ENCODE data around the gene TRAP1.

Gene TRAP1

DNA sequence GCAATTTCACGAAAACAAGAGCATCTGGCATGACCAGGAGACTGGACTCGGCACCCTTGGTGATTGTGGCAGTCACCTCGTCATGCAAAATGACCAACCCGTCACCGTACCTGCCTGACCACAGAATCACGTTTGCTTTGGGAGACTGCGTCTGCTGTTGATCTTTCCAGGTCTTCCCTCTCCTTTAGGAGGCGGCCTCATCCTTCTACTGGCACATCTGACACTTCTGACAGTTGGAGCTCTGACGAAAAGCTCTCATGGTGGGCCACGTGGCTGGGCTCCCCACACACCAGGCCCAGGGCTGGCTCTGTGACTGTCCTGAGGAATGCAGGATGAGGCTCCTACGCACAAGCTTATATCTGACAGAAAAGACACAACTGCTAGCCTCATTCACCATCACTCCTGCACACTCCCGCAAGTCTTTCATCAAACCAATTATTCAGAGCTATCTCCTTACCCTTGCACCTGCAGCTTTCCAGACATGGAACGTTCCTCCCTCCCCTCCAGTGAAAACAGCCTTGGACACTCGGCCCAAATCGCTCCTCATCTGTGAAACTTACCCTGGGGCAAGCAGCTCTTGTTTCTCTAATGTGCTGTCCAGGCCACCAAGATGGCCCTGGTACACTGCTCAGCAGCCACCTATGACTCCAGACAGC, 3.6 kb downstream of the TRAP1 start:
- H3K4me1 Mint-ChIP-seq (ENCODE audit: low read depth), result peaks cover 25% of the 10 kb centered on the region
- no peaks in the 10 kb centered on the region for H3K27me3 Mint-ChIP-seq (ENCODE audit: low read depth)
- H3K27ac Mint-ChIP-seq, result peak overlapping the region; percentile 34
- peaks cover 11% of the 10 kb centered on the region for H3K36me3 Mint-ChIP-seq (ENCODE audit: low read depth)
- H3K4me3 Mint-ChIP-seq, result no peak overlapping the region
- H3K9me3 Mint-ChIP-seq, result no peaks in the 10 kb centered on the region

DNA sequence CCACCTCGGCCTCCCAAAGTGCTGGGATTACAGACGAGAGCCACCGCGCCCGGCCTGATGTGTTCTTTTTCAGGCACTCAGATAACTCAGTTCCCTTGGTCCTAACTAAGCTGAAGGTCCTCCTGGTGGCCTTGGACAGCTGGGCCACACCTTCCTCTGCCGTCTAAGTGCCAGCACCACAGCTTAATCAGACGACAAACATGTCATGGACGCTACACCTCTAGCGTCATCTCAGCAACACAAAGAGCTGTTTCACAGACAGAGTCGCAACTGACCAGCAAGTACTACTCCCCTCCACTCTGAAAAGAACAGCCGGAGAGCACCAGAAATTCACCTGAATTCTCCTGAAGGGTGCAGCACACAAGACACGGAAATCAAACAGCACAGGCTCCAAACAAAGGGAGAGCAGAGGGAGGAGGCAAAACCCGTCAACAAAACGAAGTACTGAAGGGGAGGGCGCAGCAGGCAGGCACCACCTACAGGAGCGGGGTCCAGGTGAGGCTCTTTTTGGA, 4.4 kb downstream of the TRAP1 start:
- no peak overlapping the region for H3K27ac Mint-ChIP-seq
- no peak overlapping the region for H3K4me3 Mint-ChIP-seq
- no peaks in the 10 kb centered on the region for H3K27me3 Mint-ChIP-seq (ENCODE audit: low read depth)
- H3K4me1 Mint-ChIP-seq (ENCODE audit: low read depth), result peaks cover 21% of the 10 kb centered on the region
- no peaks in the 10 kb centered on the region for H3K9me3 Mint-ChIP-seq
- H3K36me3 Mint-ChIP-seq (ENCODE audit: low read depth), result peaks cover 11% of the 10 kb centered on the region

DNA sequence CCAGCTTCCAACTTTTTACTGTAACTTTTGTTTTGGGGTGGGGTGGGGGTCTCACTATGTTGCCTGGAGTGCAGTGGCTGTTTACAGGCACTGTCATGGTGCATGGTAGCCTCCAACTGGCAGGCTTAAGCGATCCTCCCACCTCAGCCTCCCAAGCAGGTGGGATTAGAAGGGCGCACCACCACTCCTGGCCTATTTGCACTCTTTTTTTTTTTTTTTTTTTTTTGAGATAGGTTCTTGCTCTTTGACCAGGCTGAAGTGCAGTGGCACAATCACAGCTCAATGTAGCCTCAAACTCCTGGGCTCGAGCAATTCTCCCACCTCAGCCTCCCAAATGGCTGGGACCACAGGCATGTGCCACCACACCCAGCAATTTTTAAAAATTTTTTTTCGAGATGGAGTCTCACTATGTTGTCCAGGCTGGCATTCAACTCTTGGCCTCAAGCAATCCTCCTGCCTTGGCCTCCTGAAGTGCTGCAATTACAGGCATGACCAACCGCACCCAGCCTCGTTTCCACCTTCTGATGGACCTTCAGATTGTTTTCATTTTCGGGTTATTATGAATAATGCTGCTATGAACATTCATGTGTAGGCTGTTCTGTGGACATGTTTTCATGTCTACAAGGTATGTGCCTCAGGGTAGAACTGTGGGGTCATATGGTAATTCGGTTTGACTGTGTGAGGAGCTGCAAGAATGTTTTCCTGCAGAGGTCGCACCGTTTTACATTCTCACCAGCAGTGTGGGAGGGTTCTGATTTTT, 10.9 kb downstream of the TRAP1 start:
- H3K9me3 Mint-ChIP-seq, result no peaks in the 10 kb centered on the region
- no peak overlapping the region for H3K4me3 Mint-ChIP-seq
- peaks cover 2% of the 10 kb centered on the region for H3K36me3 Mint-ChIP-seq (ENCODE audit: low read depth)
- H3K27me3 Mint-ChIP-seq (ENCODE audit: low read depth), result no peaks in the 10 kb centered on the region
- H3K4me1 Mint-ChIP-seq (ENCODE audit: low read depth), result peaks cover 7% of the 10 kb centered on the region
- no peak overlapping the region for H3K27ac Mint-ChIP-seq

DNA sequence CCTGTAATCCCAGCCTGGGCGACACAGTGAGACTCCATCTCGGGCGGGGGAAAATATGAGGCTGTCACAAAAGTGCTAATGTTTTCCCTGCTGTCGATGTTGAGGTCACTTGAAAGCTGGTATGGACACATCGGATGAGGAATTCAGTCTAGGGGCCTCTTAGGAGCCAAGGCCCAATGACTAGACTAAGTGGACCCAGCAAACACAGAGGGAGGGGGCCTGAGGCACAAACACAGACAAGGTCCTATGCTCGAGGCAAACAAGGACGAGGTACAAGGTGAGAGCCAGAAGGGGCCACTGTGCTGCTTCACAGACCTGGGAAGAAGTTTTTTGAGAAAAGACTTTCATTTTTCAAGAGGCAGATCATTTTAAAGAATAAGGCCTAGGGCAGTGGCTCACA, 15.2 kb downstream of the TRAP1 start:
- Mint-ChIP-seq H3K4me3 (no peak overlapping the region), H3K36me3 (ENCODE audit: low read depth) (peaks cover 2% of the 10 kb centered on the region), H3K4me1 (ENCODE audit: low read depth) (peaks cover 8% of the 10 kb centered on the region), H3K27me3 (ENCODE audit: low read depth) (no peaks in the 10 kb centered on the region), H3K9me3 (no peaks in the 10 kb centered on the region), H3K27ac (no peak overlapping the region)

DNA sequence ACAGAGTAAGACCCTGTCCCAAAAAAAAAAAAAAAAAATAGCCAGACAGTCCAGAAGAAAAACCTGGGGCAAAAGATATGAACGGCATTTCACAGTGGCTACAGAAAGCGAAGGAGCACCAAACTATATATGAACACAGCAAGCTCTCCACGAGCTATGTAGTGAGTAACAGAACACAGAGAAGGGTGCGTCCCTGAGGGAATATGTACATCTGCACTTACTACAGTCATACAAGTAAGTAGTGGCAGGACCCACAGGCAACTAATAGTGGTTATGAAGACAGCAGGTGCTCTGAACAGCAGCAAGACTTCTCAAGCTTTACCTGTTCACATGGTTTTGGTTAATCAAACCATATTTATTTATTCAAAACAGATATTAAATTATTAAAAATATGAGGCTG, 15.8 kb downstream of the TRAP1 start:
- H3K36me3 Mint-ChIP-seq (ENCODE audit: low read depth), result peaks cover 2% of the 10 kb centered on the region
- H3K4me3 Mint-ChIP-seq, result no peak overlapping the region
- H3K27me3 Mint-ChIP-seq (ENCODE audit: low read depth), result no peaks in the 10 kb centered on the region
- H3K9me3 Mint-ChIP-seq, result no peaks in the 10 kb centered on the region
- peaks cover 8% of the 10 kb centered on the region for H3K4me1 Mint-ChIP-seq (ENCODE audit: low read depth)
- H3K27ac Mint-ChIP-seq, result no peak overlapping the region

DNA sequence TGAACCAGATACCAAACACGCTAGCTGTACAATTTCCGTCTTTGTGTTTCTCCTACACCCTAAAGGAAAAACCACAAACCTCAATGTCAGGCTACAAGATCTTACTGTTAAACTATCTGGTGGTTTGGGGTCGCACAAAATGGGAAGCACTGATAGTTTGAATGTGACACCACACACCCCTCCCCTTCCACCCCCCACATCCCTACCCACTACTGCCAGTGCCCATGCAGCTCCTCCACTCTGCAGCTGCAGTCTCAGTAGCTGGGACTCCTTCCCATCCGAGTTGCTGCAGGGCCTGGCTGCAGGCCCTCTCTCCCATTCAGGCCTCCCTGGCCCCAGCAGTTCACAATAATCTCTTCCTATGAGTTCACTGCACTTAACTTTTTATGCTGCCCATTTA, 18.4 kb downstream of the TRAP1 start:
- no peaks in the 10 kb centered on the region for H3K27me3 Mint-ChIP-seq (ENCODE audit: low read depth)
- H3K9me3 Mint-ChIP-seq, result no peaks in the 10 kb centered on the region
- H3K4me3 Mint-ChIP-seq, result no peak overlapping the region
- peaks cover 2% of the 10 kb centered on the region for H3K36me3 Mint-ChIP-seq (ENCODE audit: low read depth)
- H3K27ac Mint-ChIP-seq, result no peak overlapping the region
- H3K4me1 Mint-ChIP-seq (ENCODE audit: low read depth), result peaks cover 4% of the 10 kb centered on the region

DNA sequence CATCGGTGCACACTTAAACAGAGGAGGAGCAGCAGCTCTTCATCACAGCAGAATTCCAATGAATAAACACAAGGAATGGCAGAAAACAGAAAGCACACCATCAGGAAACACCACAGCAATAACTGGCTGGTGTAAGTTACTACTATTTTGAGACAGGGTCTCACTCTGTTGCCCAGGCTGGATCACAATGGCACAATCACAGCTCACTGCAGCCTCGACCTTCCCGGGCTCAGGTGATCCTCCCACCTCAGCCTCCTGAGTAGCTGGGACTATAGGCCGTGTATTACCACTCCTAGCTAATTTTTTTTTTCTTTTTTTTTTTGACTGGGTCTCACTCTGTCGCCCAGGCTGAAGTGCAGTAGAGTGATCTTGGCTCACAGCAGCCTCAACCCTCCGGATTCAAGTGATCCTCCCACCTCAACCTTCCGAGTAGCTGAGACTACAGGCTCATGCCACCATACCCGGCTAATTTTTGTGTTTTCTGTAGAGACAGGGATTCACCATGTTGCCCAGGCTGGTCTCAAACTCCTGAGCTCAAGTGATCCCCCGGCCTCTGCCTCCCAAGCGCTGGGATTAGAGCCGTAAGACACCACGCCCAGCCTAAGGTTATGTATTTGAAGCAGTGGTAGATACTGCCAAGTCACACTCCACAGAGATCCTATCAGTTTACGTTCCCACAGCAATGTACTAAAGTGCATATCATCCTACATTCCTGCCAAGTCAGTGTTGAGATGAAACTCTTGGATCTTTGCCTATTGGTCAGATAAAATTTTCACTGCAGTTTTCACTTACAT, 20.7 kb downstream of the TRAP1 start:
- H3K27ac Mint-ChIP-seq, result no peak overlapping the region
- peaks cover 4% of the 10 kb centered on the region for H3K4me1 Mint-ChIP-seq (ENCODE audit: low read depth)
- H3K9me3 Mint-ChIP-seq, result no peaks in the 10 kb centered on the region

DNA sequence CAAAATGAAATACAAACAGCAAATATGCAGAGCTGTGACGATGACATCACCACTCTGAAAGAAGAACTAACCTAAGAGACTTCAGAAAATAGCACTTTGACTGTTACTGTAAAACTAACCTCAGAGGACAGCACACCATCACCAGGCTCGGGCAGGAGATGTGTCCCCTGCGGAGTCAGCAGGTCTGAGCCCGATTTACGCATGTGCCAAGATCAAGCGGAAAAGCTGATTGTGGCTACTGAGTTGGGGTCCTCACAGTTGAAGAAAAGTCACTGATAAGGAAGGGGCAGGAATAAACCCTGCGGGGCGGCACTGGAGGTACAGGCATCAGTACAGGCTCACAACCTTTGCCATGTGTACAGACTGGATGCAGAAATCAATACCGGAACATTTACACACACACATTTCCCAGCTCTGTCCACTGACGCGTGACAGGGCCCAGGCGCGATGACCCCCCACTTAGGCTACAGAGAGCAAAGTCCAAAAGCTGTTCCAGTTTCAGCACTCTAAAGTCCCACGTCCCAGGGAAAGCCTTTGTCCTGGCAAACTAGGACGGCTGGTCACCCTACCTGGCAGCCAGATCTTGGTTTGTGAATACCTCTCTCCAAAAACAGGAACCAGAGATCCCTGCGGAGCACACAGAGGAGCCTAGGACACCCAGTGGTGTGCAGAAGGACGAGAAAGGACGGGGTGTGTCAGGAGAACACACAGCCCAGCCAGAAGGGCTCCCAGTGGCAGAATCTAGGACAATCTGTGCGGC, 21.5 kb downstream of the TRAP1 start:
- Mint-ChIP-seq H3K4me1 (ENCODE audit: low read depth) (peaks cover 5% of the 10 kb centered on the region), H3K4me3 (no peak overlapping the region), H3K36me3 (ENCODE audit: low read depth) (peaks cover under 1% of the 10 kb centered on the region), H3K27me3 (ENCODE audit: low read depth) (no peaks in the 10 kb centered on the region), H3K9me3 (no peaks in the 10 kb centered on the region), H3K27ac (no peak overlapping the region)

More for the DNA sequence above, 20.7 kb downstream of the TRAP1 start:
- H3K27me3 Mint-ChIP-seq (ENCODE audit: low read depth), result no peaks in the 10 kb centered on the region
- H3K36me3 Mint-ChIP-seq (ENCODE audit: low read depth), result no peaks in the 10 kb centered on the region
- no peak overlapping the region for H3K4me3 Mint-ChIP-seq

DNA sequence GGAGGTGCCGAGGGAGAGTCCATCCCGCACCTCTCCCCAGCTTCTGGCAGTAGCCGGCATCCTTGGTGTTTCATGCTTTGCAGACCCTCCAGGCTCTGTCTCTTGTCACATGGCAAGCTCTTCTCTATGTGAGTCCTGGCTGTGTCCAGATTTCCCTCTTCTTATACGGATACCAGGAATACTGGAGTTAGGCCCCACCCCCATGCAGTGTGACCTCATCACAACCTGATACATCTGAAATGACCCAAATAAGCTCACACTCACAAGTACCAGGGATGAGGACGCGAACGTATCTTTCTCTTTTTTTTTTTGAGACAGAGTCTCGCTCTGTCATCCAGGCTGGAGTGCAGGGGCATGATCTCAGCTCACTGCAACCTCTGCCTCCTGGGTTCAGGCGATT, 23.3 kb downstream of the TRAP1 start:
- Mint-ChIP-seq H3K4me1 (ENCODE audit: low read depth) (peaks cover 9% of the 10 kb centered on the region), H3K36me3 (ENCODE audit: low read depth) (peaks cover 5% of the 10 kb centered on the region), H3K27me3 (ENCODE audit: low read depth) (no peaks in the 10 kb centered on the region), H3K4me3 (no peak overlapping the region), H3K9me3 (no peaks in the 10 kb centered on the region), H3K27ac (no peak overlapping the region)

DNA sequence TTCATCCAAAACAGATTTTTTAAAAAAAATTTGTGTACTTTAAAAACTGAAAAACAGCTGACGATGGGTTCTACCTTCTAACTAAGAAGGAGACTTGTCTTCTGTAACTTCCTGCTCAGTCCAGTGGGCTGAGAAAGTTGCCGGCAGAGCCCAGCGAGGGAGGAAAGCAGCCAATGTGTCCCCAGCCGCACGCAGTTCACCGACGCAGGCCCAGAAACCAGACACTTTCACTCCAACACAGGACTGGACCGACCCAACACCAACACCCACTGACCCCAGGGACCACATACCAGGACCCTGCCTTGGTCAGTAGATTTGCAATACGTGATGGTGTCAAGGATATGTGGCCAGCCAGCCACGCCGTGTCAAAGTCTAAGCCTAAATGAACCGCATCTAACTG, 25.6 kb downstream of the TRAP1 start:
- H3K27me3 Mint-ChIP-seq (ENCODE audit: low read depth), result no peaks in the 10 kb centered on the region

DNA sequence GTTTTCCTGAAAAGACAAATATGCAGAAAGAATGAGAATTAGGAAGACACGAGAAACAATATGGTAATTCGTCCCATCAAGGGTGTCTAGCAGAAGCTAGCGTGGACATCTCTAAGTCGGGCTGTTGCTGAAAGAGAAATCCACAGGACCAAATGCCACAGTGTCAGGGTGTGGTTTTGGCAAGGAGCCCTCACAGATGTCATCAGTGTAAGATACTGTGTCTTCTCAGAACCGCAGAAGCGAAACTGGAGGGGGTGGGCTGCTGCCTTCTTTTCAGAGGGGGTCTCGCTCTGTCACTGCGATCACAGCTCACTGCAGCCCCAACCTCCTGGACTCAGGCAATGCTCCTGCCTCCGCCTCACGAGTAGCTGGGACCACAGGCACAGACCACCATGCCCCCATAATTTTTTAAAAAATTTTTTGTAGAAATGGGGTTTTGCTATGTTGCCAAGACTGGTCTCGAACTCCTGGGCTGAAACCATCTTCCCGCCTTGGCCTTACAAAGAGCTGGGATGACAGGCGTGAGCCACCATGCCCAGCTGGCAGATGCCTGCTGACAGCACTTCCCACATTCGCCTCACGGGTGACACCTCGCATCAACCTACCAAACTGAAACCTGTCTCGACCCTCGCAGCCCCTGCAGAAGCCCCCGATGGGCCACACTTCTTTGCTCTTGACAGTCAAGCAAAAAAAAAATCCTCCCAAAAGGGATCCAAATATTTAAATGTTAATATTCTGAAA, 26.2 kb downstream of the TRAP1 start:
- Mint-ChIP-seq H3K4me3 (no peak overlapping the region), H3K36me3 (ENCODE audit: low read depth) (peaks cover 9% of the 10 kb centered on the region), H3K27ac (no peak overlapping the region)

More for the DNA sequence above, 25.6 kb downstream of the TRAP1 start:
- Mint-ChIP-seq H3K36me3 (ENCODE audit: low read depth) (peaks cover 9% of the 10 kb centered on the region), H3K9me3 (no peaks in the 10 kb centered on the region), H3K27ac (no peak overlapping the region), H3K4me3 (no peak overlapping the region), H3K4me1 (ENCODE audit: low read depth) (peaks cover 6% of the 10 kb centered on the region)

DNA sequence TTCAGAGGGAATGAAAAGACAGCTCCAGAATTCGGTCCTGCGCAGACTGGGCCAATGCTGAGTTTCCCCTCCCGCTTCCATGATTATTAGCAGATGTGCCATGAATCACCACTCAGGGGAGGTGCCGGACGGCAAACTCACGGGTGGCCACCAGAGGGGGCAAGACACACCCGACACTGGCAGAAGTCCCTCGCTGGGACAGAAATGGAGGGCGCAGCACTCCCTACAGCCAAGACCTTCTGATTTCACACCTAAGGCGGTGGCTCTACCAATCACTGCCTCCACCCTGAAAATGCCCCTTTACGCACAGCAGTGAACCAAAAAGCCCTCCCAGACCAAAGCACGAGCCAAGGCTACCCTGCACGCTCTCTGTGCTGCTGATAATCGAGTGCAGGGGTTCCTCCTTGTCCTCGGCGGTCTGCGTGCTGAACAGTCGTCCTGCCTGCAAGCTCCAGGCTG, 26.8 kb downstream of the TRAP1 start:
- Mint-ChIP-seq H3K4me3 (no peak overlapping the region), H3K36me3 (ENCODE audit: low read depth) (peaks cover 10% of the 10 kb centered on the region), H3K27ac (no peak overlapping the region)

More for the DNA sequence above, 26.2 kb downstream of the TRAP1 start:
- Mint-ChIP-seq H3K9me3 (no peaks in the 10 kb centered on the region), H3K4me1 (ENCODE audit: low read depth) (peaks cover 6% of the 10 kb centered on the region), H3K27me3 (ENCODE audit: low read depth) (no peaks in the 10 kb centered on the region)

DNA sequence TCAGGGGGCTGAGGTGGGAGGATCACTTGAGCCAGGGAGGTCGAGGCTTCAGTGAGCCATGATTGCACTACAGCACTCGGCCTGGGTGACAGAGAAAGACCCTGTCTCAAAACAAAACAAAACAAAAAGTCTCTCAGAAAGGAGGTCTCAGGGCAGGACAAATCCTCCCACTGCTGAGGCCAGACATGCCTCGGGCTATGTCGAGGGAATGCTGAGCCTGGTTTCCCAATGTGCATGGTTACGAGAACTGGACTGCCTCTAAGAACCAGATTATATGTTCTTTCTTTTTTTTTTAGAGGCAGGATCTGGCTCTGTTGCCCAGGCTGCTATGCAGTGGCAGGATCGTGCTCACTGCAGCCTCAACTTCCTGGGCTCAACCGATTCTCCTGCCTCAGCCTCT, 27.6 kb downstream of the TRAP1 start:
- H3K27me3 Mint-ChIP-seq (ENCODE audit: low read depth), result no peaks in the 10 kb centered on the region
- H3K36me3 Mint-ChIP-seq (ENCODE audit: low read depth), result peaks cover 15% of the 10 kb centered on the region
- no peaks in the 10 kb centered on the region for H3K9me3 Mint-ChIP-seq
- no peak overlapping the region for H3K4me3 Mint-ChIP-seq
- H3K4me1 Mint-ChIP-seq (ENCODE audit: low read depth), result peaks cover 6% of the 10 kb centered on the region
- no peak overlapping the region for H3K27ac Mint-ChIP-seq

More for the DNA sequence above, 26.8 kb downstream of the TRAP1 start:
- Mint-ChIP-seq H3K9me3 (no peaks in the 10 kb centered on the region), H3K4me1 (ENCODE audit: low read depth) (peaks cover 6% of the 10 kb centered on the region), H3K27me3 (ENCODE audit: low read depth) (no peaks in the 10 kb centered on the region)
